ENCODE results near the gene ITCH.
"Not testable (repeated sequence)": the region's sequence is repeated elsewhere in the genome, so short reads cannot be mapped to it uniquely, and the experiment has no call there.

- not testable (repeated sequence) for TF ChIP-seq EZH2 (IDR thresholded peaks at IDR 0.05; ENCODE audit: borderline replicate concordance); CTCF (IDR thresholded peaks at IDR 0.05; ENCODE audit: poor library complexity)
Measured at GRCh38 chr20:34519841-34520240, 156.8 kb downstream of the ITCH start.
